GM19240 (cell line): ENCODE results near the gene RBM45.
"Not testable (repeated sequence)": the region's sequence is repeated elsewhere in the genome, so short reads cannot be mapped to it uniquely, and the experiment has no call there.

Experiments
- DNase-seq: peaks from one replicate; pipeline ENCODE4 v3.0.0; 2011; ENCODE audit warnings: low spot score; ENCODE audit not compliant: insufficient read length

RBM45 gene

GRCh38 chr2:178112202-178113152 lies at the start of gene RBM45:
Gene RBM45, plus strand, starts transcription at chr2:178112437. Its CDS starts 110 bp downstream, at chr2:178112547.
- DNase-seq: peak; percentile 69

DNA sequence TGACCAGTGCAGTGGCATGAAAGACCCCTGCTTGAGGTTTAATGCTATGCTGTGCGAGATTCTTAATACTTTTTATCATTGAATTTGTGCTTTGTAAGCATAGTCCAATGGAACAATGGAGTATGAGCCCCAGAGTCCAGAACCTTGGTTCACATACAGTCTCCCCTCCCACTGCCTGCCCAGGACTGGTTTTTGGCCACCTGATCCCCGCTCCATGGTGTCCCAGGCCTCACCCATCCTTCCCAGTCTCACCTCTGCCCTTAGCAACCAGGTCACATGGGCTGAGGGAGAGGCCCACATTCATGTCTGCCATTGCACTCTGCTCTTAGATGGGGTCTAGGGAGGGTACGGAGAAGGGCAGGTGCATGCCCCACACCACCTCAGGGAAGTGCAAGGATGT lies 45.9 kb upstream of the RBM45 start:
- DNase-seq: no peak

DNA sequence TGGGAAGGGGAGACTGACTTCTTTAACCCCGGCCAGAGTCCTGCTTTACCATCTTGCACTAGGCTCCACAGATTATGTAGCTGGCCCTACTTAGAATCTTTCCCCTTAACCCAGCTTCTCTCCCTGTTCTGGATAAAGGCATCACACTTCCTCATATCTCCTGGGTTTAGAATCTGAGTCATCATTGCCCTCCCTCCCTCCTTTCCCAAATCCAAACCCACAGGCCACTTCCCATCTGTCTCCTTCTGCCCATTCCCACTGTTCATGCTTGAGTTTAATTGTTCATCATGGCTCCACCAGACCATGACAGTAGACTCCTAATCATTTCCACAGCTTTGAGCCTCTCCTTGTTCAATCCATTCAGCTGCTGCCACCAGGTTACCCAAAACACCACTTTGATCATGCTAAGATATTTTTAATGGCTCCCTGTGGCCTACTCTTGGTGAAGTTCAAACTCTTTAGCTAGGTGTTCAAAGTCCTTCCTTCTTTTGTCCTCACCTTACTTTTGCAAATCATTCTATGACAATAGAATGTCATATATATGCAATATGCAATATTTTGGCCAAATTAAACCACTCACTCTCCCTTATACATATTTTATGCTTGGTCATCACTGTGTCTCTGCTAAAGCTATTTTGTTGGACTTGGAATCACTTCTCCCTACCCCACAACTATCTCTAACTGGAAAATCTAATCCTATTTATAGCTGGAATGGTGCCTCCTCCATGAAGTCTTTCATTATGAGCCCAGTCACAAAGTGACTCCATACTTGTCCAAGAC lies 45.2 kb upstream of the RBM45 start:
- no peak for DNase-seq

DNA sequence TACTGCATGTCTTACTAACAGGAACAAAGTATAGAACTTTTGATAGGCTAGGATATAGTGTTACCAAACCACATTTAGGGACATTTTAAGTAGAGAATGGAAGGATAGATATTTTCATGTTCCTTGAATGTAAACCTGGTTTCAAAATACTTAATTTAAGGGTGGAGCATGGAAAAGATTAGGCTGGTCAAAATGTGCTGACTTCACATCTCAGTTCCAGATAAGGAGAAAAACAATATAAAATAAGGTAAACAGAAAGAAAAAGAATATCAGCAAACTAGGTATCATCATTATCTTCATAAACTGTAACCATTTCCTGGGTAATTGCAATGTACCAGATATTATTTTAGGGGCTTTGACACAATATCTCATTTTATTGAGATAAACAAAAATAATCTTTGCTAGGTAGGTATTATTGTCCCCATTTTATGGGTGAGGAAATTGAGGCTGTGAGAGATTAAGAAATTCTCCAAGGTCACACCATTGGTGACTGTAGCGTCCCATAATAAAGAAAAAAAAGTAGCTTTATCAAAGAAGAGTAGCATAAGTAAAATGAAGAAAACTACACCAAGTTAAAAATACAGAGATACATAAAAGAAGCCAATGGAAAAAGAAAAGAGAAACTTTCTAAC lies 43.3 kb upstream of the RBM45 start:
- no peak for DNase-seq

DNA sequence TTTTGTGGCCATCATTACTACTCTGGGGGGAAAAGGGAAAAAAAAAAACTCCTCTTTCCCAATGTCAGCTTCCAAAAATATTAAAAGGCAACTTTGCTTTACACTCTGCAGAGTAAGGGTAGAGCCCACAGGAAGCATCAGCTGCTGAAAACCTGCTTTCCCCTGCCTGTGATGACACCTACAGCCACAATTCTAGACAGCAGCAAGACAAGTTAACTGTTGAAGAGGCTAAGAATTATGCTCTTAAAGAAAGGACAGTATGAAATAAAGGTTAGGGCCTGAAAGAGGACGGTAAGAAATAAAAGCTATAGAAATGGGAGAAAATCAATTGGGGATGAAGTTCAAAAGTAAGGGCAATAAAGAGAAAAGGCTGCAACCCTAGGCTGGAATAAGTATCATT lies 42.7 kb upstream of the RBM45 start:
- no peak for DNase-seq

- no peak for DNase-seq
These were observed 41.4 kb upstream of the RBM45 start for GRCh38 chr2:178070824-178071223.

DNA sequence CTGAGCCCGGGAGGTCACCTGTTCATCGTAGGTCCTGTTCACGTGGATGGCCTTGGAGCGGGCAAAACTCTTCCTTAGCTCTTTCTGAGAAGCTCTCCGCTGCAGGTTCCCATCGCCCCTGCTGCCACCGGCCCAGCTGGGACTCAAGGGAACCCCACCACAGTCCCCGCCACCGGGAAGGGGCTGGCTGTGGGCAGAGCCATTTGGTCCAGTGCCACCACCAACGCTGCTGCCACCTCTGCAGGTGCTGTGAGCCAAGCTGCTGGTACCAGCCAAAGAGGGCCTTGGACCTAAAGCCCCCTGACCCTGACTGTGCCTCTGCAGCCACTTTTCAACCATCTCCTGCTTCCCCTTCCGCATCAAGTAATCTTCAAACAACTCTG lies 40.2 kb upstream of the RBM45 start:
- DNase-seq: no peak

GRCh38 chr2:178072383-178073301 lies 39.6 kb upstream of the RBM45 start, which contains the start of gene PDE11A:
Gene PDE11A, minus strand, starts transcription at chr2:178072777. Its CDS starts 340 bp downstream, at chr2:178072437.
- no peak for DNase-seq

DNA sequence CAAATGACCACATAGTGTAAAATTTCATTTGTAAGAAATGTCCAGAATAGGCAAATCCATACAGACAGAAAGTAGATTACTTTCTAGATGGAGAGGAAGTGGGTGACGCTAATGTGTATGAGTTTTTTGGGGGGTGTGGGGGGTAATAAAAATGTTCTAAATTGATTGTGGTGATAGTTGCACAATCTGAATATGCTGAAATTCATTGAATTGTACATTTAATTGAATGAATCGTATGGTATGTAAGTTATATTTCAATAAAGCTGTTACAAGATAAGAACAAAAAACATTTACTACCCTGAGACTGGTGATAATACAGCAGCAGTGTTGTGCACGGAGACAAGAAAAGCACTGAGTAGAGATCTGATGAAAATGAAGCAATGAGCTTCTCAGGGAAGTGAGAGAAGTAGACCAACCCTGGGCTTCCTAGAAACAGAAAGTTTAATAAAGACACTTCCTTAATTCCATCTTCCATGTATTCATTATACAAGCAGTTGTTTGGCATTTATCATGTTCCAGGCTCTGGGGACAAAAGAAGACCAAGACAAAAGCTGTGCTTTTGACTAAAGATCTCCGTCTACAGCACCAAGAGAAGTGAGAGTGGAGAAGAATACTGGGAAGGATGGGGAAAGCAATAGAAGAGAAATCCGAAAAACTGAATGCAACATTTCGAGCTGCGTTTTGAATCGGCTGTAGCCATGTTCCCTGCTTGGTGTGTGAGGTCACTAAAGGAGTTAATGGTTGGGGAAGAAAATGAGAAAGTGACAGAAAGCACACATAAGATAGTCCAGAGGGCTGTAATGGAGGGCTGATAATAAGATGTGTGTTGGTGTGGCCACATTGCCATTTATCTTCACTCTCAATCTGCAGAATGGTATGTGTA lies 37.9 kb upstream of the RBM45 start:
- no peak for DNase-seq

DNA sequence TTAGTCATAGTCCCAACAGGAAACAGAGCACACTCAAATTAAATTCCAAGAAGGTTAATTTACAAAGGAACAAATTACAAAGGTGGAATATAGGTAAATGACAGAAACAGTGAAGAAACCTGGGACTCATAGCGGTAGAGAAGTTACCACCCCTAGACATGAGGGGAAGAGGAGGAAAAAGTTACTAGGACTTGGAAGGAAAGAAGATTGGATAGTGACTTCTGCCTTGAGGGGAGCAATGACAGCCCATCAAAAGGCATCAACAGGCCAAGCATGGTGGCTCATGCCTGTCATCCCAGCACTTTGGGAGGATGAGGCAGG lies 37.3 kb upstream of the RBM45 start:
- no peak for DNase-seq

- no peak for DNase-seq
These were observed 36.1 kb upstream of the RBM45 start for GRCh38 chr2:178076130-178076529.

- not testable (repeated sequence) for DNase-seq
These were observed 33.0 kb upstream of the RBM45 start for GRCh38 chr2:178079279-178079678.

DNA sequence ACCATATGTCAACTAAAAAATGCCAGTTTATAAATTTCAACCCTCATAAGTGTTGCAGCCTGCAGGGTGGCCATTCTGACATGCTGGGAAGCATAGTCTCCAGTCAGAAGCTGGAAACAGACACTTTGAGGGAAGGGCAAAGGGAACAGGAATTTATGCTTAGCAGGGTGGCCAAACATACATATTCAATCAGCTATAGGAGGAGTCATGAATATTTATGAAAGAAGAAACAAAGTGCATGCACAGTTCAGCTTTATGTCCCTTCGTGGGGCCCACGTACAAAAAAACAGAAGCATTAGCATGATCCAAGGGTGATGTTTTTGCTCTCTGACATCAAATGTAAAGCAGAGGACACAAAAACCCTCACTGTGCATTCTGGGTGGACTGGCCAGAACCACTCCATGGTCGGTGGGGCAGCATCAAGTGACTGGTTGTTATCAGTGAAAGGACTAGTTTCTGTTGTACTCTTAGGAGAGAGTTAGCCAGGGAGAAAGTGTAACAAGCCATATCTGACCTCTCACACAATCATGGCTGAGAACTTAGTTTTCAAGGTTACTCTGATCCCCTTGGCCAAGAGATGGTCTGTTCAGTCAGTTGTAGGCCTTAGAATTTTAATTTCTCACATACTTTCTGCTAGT lies 29.7 kb upstream of the RBM45 start:
- no peak for DNase-seq

GRCh38 chr2:178084273-178084672 lies 28.0 kb upstream of the RBM45 start:
- no peak for DNase-seq

- no peak for DNase-seq
These were observed 23.4 kb upstream of the RBM45 start for GRCh38 chr2:178088774-178089270.

DNA sequence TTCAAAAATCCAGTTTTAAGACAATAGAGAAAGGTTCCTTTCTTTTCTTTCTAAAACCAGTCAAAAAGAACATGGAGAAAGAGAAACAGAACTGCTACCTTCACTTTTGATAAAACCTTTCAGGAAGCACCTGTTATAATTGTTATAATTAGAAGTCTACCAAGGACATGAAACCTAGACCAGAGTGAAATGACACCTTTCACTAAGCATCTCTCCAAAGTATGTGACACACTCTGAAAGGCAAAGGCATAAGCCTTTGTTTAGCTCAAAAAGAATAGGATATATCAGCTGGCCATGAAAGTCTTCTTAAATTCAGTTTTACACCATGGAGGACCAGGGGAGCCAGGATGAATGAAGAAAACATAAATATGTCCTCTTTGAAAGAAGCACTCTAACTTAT lies 18.8 kb upstream of the RBM45 start:
- no peak for DNase-seq

DNA sequence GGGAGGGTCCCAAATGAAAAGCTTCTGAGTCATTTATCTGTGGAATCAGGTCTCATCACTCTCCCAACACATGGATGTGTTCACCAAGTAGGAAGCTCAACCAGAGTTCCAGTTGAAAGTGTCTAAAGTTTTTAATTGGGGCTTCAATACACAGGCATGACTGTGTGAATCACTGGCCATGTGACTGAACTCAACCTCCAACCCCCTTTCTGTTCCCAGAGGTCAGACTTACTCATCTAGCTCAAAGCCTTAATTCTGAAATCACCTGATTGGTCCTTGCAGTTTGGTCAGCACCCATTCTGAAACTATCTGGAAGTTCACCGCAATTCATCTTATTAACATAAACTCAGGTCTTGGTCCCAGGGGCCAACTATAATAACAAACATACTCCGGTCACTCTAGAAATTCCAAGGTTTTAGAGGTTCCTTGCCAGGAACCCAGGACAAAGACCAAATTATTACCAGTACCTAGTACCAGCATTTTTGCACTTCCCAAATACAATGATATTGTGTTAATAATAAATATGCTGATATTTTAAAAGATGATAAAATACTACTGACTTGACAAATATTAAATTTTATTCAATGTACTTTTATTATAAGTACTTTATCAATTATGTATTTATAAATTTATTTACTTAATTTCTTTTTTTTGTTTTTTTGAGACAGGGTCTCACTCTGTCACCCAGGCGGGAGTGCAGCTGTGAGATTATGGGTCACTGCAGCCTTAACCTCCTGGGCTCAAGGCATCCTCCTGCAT lies 10.7 kb upstream of the RBM45 start:
- no peak for DNase-seq

GRCh38 chr2:178105566-178105965 lies 6.7 kb upstream of the RBM45 start:
- no peak for DNase-seq

- no peak for DNase-seq
These were observed 6.2 kb upstream of the RBM45 start for GRCh38 chr2:178106053-178106452.
